HG03460 (cell line): ENCODE measurements around the gene MAP4K2.

ENCODE experiments used
- ATAC-seq: cut with Tn5 transposase; IDR thresholded peaks from one replicate; pipeline ENCODE4 v1.9.1; 2021; ENCODE audit not compliant: unreplicated experiment

The MAP4K2 gene

GRCh38 chr11:64742087-64742888, 60.7 kb downstream of the MAP4K2 start:
- ATAC-seq: no peak

GRCh38 chr11:64741375-64742086, 61.5 kb downstream of the MAP4K2 start:
- no peak for ATAC-seq

GRCh38 chr11:64739871-64740270, 63.1 kb downstream of the MAP4K2 start:
- no peak for ATAC-seq

- ATAC-seq: no peak
These were observed 66.4 kb downstream of the MAP4K2 start for GRCh38 chr11:64736654-64737053.

- ATAC-seq: no peak
These were observed 67.2 kb downstream of the MAP4K2 start for GRCh38 chr11:64735725-64736259.
